Neutrophil (primary cell): ENCODE data around the gene CISD3.
A peak's percentile ranks its signal among the peaks of the same experiment; 100 is the strongest.

Source experiments
- H3K27ac ChIP-seq: fragments of 200-600 bp; sonication (generic); 2 replicates; pipeline ENCODE4 v1.5.1; 2016; ENCODE audit warnings: mild to moderate bottlenecking, moderate library complexity
- H3K27me3 ChIP-seq: fragments of 200-600 bp; sonication (generic); 2 replicates; pipeline ENCODE4 v1.6.0; 2016; ENCODE audit warnings: mild to moderate bottlenecking
- H3K36me3 ChIP-seq: fragments of 200-600 bp; sonication (generic); 2 replicates; pipeline ENCODE4 v1.5.1; 2017
- H3K4me1 ChIP-seq, 2 experiments: fragments of 200-600 bp in 1 of 2; sonication (generic) in 1 of 2; 1 replicate in 1 of 2; 2 replicates in 1 of 2; pipeline versions ENCODE4 v1.5.1 to v1.6.1; 2013 to 2016; ENCODE audit warnings: low read depth in 1 of 2, low read length in 1 of 2, mild to moderate bottlenecking in 1 of 2, moderate library complexity in 1 of 2; ENCODE audit not compliant: control insufficient read depth in 1 of 2, insufficient read depth in 1 of 2
- H3K4me3 ChIP-seq, 2 experiments: fragments of 200-600 bp in 1 of 2; sonication (generic) in 1 of 2; 1 replicate in 1 of 2; 2 replicates in 1 of 2; pipeline ENCODE4 v1.5.1; 2013 to 2016; ENCODE audit warnings: low read depth in 1 of 2, low read length in 1 of 2, mild to moderate bottlenecking in 1 of 2, moderate library complexity in 1 of 2
- H3K9me3 ChIP-seq: fragments of 200-600 bp; sonication (generic); 2 replicates; pipeline ENCODE4 v1.5.1; 2016
- TF ChIP-seq, protein P1 (sequence below): fragments of 200-600 bp; sonication (generic); IDR thresholded peaks from 2 replicates; pipeline ENCODE4 v1.5.1; 2016; ENCODE audit warnings: antibody characterized with exemption

The CISD3 gene

DNA sequence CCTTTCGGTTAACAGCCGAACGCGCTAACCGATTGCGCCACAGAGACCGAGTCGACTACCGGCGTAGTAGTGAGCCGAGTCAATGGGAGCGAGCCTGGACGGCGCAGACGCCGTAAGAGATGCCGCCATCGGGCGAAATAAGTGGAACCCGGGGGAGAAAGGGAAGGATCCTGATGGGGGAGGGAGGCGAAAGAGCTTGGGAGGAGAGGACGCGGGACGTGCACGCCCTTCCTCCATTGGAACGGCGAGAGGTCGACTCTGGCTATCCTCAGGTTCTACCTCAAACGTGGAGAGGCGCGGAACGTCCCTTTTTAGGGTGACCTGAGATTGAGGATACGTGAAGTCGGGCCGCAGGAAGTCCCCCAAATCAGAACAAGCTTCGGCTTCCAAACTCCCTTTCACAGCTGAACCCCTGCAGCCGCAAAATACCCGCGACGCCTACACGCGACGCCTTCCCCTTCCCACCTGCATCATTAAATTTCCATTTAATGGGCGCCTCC, 21.7 kb downstream of the CISD3 start:
- TF ChIP-seq, protein P1, sequence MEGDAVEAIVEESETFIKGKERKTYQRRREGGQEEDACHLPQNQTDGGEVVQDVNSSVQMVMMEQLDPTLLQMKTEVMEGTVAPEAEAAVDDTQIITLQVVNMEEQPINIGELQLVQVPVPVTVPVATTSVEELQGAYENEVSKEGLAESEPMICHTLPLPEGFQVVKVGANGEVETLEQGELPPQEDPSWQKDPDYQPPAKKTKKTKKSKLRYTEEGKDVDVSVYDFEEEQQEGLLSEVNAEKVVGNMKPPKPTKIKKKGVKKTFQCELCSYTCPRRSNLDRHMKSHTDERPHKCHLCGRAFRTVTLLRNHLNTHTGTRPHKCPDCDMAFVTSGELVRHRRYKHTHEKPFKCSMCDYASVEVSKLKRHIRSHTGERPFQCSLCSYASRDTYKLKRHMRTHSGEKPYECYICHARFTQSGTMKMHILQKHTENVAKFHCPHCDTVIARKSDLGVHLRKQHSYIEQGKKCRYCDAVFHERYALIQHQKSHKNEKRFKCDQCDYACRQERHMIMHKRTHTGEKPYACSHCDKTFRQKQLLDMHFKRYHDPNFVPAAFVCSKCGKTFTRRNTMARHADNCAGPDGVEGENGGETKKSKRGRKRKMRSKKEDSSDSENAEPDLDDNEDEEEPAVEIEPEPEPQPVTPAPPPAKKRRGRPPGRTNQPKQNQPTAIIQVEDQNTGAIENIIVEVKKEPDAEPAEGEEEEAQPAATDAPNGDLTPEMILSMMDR, result no peak
- Histone ChIP-seq H3K36me3 (peaks cover 34% of the 10 kb centered on the region), H3K27ac (peak overlapping the region; percentile 87), H3K9me3 (no peaks in the 10 kb centered on the region), H3K27me3 (peaks cover 51% of the 10 kb centered on the region), H3K4me3 (peak overlapping the region; percentile 91 to 97), H3K4me1 (peaks cover 64 to 70% of the 10 kb centered on the region in 2 experiments)

DNA sequence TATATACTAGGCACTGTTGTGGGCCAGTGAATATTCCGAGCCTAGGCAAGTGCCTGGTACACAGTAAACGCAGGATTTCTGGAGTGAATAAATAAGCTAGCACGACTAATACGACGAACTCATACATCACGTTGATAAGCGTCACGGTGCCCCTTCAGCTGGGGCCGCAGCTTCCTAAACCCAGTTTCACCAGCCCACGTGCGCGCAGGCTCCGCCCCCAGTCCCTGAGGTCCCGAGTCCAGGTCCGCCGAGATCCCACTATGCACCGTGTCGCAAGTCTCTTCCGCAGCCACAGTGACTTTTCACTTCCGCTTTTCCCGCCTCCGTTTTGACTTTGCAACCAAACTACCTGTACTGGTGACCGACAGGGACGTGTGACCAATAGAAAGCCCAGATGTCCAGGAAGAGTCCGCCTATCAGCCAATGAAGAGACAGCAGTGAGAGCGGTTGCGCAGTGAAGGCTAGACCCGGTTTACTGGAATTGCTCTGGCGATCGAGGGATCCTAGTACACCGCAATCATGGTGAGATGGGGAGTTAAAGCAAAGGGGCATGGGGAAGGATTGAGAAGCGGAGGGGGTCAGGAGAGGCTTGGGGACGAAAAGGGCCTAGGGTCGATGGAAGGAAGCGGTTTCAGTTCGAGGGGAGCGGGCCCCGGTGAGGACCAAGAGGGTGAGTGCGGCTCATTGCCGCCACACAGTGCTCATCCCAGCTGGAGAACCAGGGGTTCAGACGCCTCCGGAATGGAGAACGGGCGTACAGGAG, 22.3 kb downstream of the CISD3 start, which contains the start of gene PSMB3:
Gene PSMB3 (plus strand): TSS at position 434 of the 763 bp plus-strand sequence. CDS start 86 bp downstream, at position 520.
- Histone ChIP-seq H3K9me3 (no peaks in the 10 kb centered on the region), H3K27me3 (peaks cover 45% of the 10 kb centered on the region), H3K4me1 (peaks cover 63 to 64% of the 10 kb centered on the region in 2 experiments), H3K4me3 (peak within 1 kb of the TSS; percentile 91 to 97), H3K27ac (peak within 1 kb of the TSS; percentile 87), H3K36me3 (peaks cover 40% of the 10 kb centered on the region)
- TF ChIP-seq, protein P1, result peak; percentile 45

- H3K27me3 ChIP-seq, result peaks cover 39% of the 10 kb centered on the region
- peaks cover 46% of the 10 kb centered on the region for H3K36me3 ChIP-seq
- H3K27ac ChIP-seq, result peak overlapping the region; percentile 87
- TF ChIP-seq, protein P1, result no peak
- H3K9me3 ChIP-seq, result no peaks in the 10 kb centered on the region
- H3K4me1 ChIP-seq, result peaks cover 58 to 59% of the 10 kb centered on the region in 2 experiments
- peak overlapping the region; percentile 91 to 97 for H3K4me3 ChIP-seq
Observed at GRCh38 chr17:38753071-38753506, 22.9 kb downstream of the CISD3 start.

DNA sequence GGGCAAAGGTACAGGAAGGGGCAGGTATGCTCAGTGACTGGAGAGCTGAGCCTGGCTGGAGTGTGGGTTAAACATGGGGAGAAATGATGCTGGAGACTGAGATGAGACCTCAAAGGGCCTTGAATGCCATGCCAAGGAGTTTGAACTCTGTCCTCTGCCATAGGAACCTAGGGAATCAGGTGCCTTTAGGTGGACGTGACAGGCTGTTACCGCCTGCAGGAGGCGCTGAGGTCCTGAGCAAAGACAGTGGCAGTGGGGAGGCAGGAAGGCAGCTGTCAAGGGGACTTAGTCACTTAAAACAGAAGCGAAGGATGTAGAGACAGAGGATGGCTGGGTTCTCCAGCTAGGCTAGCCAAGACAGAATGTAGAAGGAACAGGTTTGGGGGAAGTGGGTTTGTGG, 31.5 kb downstream of the CISD3 start:
- Histone ChIP-seq H3K27ac (no peak overlapping the region), H3K27me3 (no peaks in the 10 kb centered on the region), H3K9me3 (no peaks in the 10 kb centered on the region), H3K4me1 (no peaks in the 10 kb centered on the region), H3K36me3 (peaks cover 100% of the 10 kb centered on the region), H3K4me3 (no peak overlapping the region)
- TF ChIP-seq, protein P1, result no peak

- TF ChIP-seq, protein P1, result no peak
- no peaks in the 10 kb centered on the region for H3K9me3 ChIP-seq
- no peak overlapping the region for H3K4me3 ChIP-seq
- peaks cover 100% of the 10 kb centered on the region for H3K36me3 ChIP-seq
- no peaks in the 10 kb centered on the region for H3K4me1 ChIP-seq
- no peaks in the 10 kb centered on the region for H3K27me3 ChIP-seq
- H3K27ac ChIP-seq, result no peak overlapping the region
Observed at GRCh38 chr17:38762231-38762630, 32.1 kb downstream of the CISD3 start.
